ENCODE measurements around the gene PVR. TPM values are rescaled to one million over a fixed set of nuclear protein-coding genes. Genes with fewer than 3 reads are reported as not detected.
"Not testable (repeated sequence)": the region's sequence is repeated elsewhere in the genome, so short reads cannot be mapped to it uniquely, and the experiment has no call there.

The PVR gene
- total RNA-seq, 1 donor from 2014 or later: 42.8 TPM

GRCh38 chr19:44700547-44700946 is 56.8 kb downstream of the PVR start:
- DNase-seq (ENCODE audit: low spot score): no peak

- no peak for DNase-seq (ENCODE audit: low spot score)
Measured at GRCh38 chr19:44701228-44701627, 57.5 kb downstream of the PVR start.

GRCh38 chr19:44702551-44703176 is 59.0 kb downstream of the PVR start:
- DNase-seq (ENCODE audit: low spot score): no peak

GRCh38 chr19:44703336-44704078 is 59.8 kb downstream of the PVR start:
- no peak for DNase-seq (ENCODE audit: low spot score)

- no peak for DNase-seq (ENCODE audit: low spot score)
Measured at GRCh38 chr19:44704982-44705381, 61.3 kb downstream of the PVR start.

- no peak for DNase-seq (ENCODE audit: low spot score)
Measured at GRCh38 chr19:44705502-44706010, 61.8 kb downstream of the PVR start.

GRCh38 chr19:44706506-44707236 is 63.0 kb downstream of the PVR start:
- DNase-seq (ENCODE audit: low spot score): no peak

GRCh38 chr19:44707794-44708193 is 64.1 kb downstream of the PVR start:
- DNase-seq (ENCODE audit: low spot score): no peak

- no peak for DNase-seq (ENCODE audit: low spot score)
Measured at GRCh38 chr19:44708940-44709339, 65.2 kb downstream of the PVR start.

- DNase-seq (ENCODE audit: low spot score): not testable (repeated sequence)
Measured at GRCh38 chr19:44709434-44710266, 65.9 kb downstream of the PVR start.

GRCh38 chr19:44710483-44710882 is 66.8 kb downstream of the PVR start:
- no peak for DNase-seq (ENCODE audit: low spot score)

- DNase-seq (ENCODE audit: low spot score): no peak
Measured at GRCh38 chr19:44712864-44713515, 69.3 kb downstream of the PVR start.

Other genes starting within 250 kb of the PVR start
- 5.5 TPM for gene ZNF285, start 242.3 kb upstream of the PVR start, total RNA-seq
- 7.3 TPM for gene ZNF229, start 195.4 kb upstream of the PVR start, total RNA-seq
- gene ZNF180, start 143.4 kb upstream of the PVR start, total RNA-seq: 8.2 TPM
- gene CEACAM20, start 114.2 kb upstream of the PVR start, total RNA-seq: 0.12 TPM
- not detected for gene IGSF23, start 30.3 kb upstream of the PVR start, total RNA-seq
- gene CEACAM19, start 27.6 kb downstream of the PVR start, total RNA-seq: 10.9 TPM
- 0.12 TPM for gene CEACAM16, start 55.2 kb downstream of the PVR start, total RNA-seq
- gene BCL3, start 104.8 kb downstream of the PVR start, total RNA-seq: 44.3 TPM
- gene CBLC, start 134.0 kb downstream of the PVR start, total RNA-seq: 47.4 TPM
- gene BCAM, start 165.2 kb downstream of the PVR start, total RNA-seq: 75.9 TPM
- gene NECTIN2, start 202.4 kb downstream of the PVR start, total RNA-seq: 331 TPM
- gene TOMM40, start 247.3 kb downstream of the PVR start, total RNA-seq: 35.0 TPM

Measured in mucosa of gallbladder (tissue), 1 donor.